ENCODE results near the gene GJB6.

Gene GJB6

DNA sequence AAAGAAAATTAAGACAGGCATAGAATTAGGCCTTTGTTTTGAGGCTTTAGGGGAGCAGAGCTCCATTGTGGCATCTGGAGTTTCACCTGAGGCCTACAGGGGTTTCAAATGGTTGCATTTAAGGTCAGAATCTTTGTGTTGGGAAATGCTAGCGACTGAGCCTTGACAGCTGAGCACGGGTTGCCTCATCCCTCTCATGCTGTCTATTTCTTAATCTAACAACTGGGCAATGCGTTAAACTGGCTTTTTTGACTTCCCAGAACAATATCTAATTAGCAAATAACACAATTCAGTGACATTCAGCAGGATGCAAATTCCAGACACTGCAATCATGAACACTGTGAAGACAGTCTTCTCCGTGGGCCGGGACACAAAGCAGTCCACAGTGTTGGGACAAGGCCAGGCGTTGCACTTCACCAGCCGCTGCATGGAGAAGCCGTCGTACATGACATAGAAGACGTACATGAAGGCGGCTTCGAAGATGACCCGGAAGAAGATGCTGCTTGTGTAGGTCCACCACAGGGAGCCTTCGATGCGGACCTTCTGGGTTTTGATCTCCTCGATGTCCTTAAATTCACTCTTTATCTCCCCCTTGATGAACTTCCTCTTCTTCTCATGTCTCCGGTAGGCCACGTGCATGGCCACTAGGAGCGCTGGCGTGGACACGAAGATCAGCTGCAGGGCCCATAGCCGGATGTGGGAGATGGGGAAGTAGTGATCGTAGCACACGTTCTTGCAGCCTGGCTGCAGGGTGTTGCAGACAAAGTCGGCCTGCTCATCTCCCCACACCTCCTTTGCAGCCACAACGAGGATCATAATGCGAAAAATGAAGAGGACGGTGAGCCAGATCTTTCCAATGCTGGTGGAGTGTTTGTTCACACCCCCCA lies 43.2 kb downstream of the GJB6 start:
- no peak for DNase-seq (ENCODE audit: extremely low read depth in 1 of 2, low read depth in 1 of 2)

DNA sequence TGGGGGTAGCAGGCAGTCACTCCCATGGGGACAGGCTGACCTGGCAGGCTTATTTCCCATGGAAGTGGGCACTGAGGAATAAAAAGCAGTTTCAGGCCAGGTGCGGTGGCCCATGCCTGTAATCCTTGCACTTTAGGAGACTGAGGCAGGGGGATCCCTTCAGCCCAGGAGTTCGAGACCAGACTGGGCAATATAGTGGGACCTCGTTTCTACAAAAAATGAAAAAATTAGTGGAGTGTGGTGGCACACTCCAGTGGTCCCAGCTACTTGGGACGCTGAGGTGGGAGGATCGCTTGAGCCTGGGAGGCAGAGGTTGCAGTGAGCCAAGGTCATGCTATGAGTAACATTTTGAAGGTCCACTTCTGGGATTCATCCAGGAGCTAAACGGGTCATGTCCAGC lies 45.3 kb downstream of the GJB6 start:
- no peak for DNase-seq (ENCODE audit: extremely low read depth in 1 of 2, low read depth in 1 of 2)

DNA sequence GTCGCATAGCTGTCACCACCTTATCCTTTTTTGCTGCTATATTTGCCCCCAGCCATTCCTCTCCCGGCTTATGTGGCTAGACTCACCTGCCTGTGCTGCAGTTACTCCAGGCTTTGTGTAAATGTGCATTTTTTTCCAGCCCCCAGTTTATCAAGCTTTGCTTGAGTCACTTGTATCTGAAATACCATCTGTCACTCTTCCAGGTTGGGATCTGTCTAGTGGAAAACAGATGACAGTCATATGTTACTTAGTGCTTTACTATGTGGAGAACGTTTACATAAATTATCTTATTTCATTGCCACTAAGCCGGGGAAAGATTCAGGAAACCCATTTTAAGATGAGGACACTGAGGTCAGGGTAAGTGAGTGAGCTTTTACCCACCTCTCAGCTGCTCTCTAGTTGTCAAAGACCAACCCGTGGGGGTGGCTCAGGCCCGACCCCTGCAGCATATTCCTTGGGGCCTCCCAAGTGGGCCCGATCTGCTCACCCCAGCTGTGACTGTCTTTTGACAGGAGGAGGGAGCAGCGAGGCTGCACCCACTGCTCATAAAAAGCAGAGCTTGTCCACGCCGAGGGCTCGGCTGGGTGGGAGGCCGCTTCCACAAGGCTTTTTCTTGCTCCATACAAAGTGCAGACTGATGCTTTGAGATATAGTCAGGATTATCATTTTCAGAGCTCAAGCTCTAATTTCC lies 46.6 kb downstream of the GJB6 start:
- no peak for DNase-seq (ENCODE audit: extremely low read depth in 1 of 2, low read depth in 1 of 2)

DNA sequence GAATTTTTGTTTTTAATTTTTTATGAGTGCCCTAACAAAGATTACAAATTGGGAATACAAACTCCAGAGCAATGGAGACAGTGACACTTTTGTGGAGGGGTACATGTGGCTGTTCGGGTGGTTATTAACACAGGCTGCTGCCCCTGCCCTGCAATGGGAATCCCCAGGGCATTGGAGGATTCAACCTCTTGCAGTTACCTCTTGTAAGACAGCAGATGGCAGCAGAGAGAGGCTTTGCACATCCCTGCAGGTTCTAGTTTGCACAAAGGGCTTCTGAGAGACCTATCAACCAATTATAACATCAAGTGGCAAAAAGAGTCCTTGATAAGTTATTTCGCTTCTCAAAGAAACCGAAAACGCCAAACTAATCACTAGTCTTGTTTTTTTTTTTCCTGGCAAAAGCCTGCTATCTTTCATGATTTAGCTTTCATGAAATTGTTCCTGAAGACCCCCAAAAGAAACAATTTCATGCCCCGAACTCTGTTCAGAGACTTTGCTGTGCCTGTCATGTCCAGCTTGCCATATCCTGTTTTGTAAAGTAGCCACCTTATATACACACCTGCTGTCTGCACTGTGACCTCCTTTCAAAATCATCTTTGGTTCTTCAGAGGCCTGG lies 49.8 kb downstream of the GJB6 start:
- no peak for DNase-seq (ENCODE audit: extremely low read depth in 1 of 2, low read depth in 1 of 2)

DNA sequence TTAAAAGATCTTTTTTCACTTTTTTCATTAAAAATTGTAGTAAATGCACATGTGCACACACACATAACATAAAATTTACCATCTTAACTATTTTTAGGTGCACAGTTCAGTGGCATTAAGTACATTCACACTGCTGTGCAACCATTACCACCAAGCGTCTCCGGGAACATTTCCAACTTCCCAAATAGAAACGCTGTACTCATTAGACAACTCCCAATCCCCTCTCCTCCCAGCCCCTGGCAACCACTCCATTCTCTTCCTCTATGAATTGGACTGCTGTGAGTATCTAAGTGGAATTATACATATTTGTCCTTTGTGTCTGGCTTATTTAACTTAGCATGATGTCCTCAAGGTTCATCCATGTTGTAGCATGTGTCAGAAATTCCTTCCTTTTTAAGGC lies 50.9 kb downstream of the GJB6 start:
- no peak for DNase-seq (ENCODE audit: extremely low read depth in 1 of 2, low read depth in 1 of 2)

DNA sequence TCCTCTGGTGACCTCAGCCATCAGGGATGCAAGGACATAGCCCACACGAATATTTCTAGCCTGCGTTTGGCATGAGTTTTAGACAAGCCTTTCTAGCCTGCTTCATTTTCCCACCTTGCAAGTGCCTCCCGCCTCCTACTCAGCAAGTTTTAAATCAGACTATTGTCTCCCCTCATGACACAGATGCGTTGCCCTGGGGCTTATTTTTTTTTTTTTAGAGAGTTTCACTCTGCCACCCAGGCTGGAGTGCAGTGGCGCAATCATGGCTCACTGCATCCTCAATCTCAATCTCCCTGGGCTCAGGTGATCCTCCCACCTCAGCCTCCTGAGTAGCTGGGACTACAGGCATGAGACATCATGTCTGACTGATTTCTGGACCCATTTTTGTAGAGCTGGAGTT lies 54.0 kb downstream of the GJB6 start:
- DNase-seq (ENCODE audit: extremely low read depth in 1 of 2, low read depth in 1 of 2), result no peak

DNA sequence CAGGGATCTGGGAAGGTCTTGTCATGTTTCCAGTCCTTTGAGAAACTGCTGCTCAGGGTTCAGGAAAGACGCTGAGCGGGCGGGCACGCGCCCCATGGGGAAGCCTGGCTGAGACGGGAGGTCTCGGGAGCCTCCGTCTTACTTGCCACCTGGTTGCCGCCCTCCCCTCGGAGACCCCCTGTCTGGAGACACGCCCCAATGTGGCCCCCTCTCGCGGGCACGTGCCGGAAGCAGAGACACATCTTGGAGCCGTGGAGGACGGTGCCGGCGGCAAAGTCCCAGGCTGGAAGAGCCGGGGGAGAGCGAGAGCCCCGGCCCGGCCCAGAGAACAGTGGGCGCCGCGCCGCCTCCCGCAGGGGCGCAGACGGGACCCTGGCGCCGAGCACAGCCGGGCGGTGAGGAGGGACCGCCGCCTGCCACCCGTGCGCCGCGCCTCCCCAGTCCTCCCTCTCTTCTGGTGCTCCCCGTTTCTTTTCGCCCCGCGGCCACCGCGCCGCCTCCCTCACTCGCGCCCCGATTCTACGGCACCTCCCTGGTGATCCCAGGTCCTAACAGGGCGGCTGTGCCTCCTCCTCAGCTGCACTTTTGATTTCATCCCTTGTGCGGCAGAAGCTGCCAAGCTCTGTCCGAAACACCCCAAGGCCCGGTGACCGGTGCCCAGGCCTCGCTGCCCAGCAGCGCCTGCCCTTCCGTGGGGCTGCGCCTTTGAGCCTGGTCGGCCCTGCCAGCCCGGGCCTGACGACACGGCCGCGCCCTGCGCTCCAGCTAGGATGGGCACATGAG lies 54.9 kb downstream of the GJB6 start:
- no peak for DNase-seq (ENCODE audit: extremely low read depth in 1 of 2, low read depth in 1 of 2)

DNA sequence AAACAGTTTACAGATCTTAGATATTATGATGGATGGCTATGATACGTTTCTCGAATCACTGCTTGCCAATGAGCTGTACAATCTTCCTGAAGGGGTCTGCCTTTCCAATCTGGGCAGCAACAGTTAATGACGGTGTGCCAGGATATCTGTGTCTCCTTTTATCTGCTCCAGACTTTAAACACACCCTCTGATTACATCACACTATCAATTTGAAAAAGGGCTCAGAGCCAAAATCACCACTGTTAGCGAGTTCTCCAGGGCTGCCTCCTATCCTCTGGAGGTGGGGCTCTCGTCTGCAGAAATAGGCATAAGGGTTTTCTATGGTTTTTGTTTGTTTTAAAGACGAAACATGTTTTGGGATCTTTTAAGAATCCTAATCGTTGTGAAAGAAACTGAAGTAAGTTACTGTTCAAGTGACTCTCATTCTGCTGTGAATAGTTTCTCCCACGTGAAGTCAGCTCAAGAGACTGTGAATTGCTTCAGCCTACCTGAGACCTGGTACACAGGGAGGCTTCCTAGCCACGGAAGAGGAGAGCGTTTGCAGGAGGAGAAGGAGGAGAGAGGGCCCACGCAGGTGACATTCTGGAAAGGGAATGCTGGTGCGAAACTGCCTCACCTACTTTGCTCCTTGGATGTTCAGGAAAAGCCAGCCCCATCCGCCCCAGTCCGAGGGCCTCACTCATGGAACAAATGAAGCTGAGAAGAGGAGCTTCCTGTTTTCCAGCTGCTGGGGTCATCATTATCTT lies 56.0 kb downstream of the GJB6 start:
- no peak for DNase-seq (ENCODE audit: extremely low read depth in 1 of 2, low read depth in 1 of 2)

DNA sequence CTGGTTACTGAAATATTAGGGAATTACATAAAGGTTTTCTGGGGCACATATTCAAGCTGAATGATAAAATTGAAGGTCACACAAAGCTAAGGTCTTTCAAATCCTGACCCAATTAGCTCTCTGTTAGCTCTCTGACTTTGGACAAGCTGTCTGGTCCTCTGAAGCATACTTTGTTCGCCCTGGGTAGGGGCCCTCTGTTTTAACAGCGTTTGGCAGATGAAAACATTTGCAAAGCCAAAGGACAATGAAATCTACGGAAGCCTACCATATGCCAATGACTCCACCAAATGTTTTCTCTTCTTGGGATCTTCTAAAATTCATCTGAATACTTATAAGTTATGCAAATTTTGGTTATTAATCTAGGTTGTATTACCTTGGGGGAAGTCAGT lies 56.7 kb downstream of the GJB6 start:
- no peak for DNase-seq (ENCODE audit: extremely low read depth in 1 of 2, low read depth in 1 of 2)

DNA sequence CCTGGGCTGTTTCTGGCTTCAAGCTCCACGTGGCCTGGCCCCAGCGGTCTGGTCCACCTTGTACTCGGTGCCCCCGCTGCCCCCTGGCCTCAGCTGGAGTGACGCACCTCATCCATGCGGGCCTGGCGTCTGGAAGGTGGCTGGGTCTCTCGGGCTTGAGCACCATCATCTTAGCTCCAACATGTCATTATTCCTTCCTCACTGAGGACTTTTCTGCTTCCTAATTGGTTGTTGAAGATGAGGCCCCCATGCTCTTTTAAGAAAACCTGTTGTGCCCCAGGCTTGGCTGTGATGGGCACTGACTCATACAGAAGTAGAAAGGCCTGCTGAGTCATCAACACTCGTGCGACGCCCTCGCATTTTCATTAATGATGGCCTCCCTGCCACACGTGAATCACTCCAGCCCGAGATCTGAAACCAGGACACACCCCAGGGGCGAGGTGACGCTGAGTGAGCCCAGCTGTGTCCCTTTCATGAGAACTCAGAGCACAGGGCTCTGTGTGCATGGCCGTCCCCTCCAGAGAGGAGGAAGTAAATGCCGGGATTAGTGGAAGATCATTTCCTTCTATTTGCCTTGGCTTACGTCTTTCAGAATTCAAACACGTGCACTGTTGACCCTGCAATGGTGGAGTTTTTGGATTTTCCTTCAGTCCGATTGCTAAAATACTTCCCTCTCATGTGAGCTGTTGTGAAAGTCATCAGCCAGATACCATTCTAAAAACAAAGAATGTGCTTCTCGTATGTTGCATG lies 57.3 kb downstream of the GJB6 start:
- no peak for DNase-seq (ENCODE audit: extremely low read depth in 1 of 2, low read depth in 1 of 2)

DNA sequence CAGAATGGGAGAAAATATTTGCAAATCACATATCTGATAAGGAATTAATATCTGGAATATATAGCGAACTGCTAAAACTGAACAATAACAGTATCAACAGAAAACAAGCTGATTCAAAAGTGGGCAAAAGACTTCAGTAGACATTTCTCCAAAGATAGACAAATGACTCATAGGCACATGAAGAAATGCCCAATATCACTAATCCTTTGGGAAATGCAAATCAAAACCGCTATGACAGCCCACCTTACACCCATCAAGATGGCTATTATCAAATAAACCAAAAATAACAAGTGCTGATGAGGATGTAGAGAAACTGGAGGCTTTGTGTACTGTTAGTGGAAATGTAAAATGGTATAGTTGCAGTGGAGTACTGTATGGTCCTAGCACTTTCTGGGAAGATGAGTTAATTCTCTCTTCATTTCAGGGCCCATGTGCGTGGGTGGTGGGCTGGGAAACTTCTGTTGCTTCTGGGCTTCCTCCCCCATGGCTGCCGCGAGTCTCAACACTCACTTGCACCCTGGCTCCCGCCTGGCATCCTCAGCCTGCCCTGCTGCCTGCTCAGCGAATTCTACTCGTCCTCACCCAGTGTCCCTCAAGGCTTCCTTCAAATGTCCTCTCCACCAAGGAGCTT lies 58.9 kb downstream of the GJB6 start:
- no peak for DNase-seq (ENCODE audit: extremely low read depth in 1 of 2, low read depth in 1 of 2)

Data from activated CD8-positive, alpha-beta memory T cell treated with anti-CD3 and anti-CD28 coated beads for 1 hour (primary cell).